Lower lobe of right lung (tissue), 2 donors: ENCODE results near the gene TRAF7. TPM values are rescaled to one million over a fixed set of nuclear protein-coding genes. Genes with fewer than 3 reads are reported as not detected.

Source experiments
- ATAC-seq, 2 donors: fragments of 200-7000 bp; cut with Tn5 transposase; one replicate each; pipeline ENCODE4 v1.9.1; 2020 to 2022; ENCODE audit warnings: mild to moderate bottlenecking in 2 of 2, moderate library complexity in 2 of 2
- DNase-seq: peaks from one replicate; pipeline ENCODE4 v3.0.0-alpha.2; 2020
- H3K27ac ChIP-seq: fragments of 200-600 bp; one replicate; pipeline ENCODE4 v1.8.0; 2022
- H3K27me3 ChIP-seq: fragments of 200-600 bp; one replicate; pipeline ENCODE4 v1.8.0; 2022; ENCODE audit warnings: low read depth
- H3K36me3 ChIP-seq: fragments of 200-600 bp; one replicate; pipeline ENCODE4 v1.8.0; 2022; ENCODE audit warnings: mild to moderate bottlenecking
- H3K4me1 ChIP-seq: fragments of 200-600 bp; one replicate; pipeline ENCODE4 v1.8.0; 2022
- H3K4me3 ChIP-seq: fragments of 200-600 bp; one replicate; pipeline ENCODE4 v1.8.0; 2022; ENCODE audit warnings: mild to moderate bottlenecking
- H3K9me3 ChIP-seq: fragments of 200-600 bp; one replicate; pipeline ENCODE4 v1.8.0; 2022
- intact Hi-C: fragments of 100-400 bp; cut with DNase I; formaldehyde crosslinking; loops from one replicate; pipeline ENCODE4 v1.11.0; 2022
- total RNA-seq: library from RNA; stranded (reverse); fragmentation: NEBNext Ultra II Directional; extraction: Animal tissue kit (Norgen Biotek cat#: 25700); gene quantifications from one replicate; pipeline ENCODE4 v1.2.1, GENCODE V29; 2021
- TF ChIP-seq, protein P1 (sequence below): fragments of 200-600 bp; IDR thresholded peaks from one replicate; pipeline ENCODE4 v1.8.0; 2022; ENCODE audit warnings: antibody characterized with exemption, mild to moderate bottlenecking
- donor health status: DM: no; HTN: yes; CAD: no; lungs with severe emphysema.

The TRAF7 gene
- total RNA-seq, 1 donor from 2014 or later: 61.9 TPM

GRCh38 chr16:2189252-2189893, 33.8 kb downstream of the TRAF7 start:
- Histone ChIP-seq H3K9me3 (no peaks in the 10 kb centered on the region), H3K27me3 (peaks cover 4% of the 10 kb centered on the region), H3K4me3 (no peak overlapping the region), H3K27ac (no peak overlapping the region), H3K36me3 (no peaks in the 10 kb centered on the region), H3K4me1 (no peaks in the 10 kb centered on the region)
- intact Hi-C loops: no loop called here
- DNase-seq: no peak
- TF ChIP-seq, protein P1, sequence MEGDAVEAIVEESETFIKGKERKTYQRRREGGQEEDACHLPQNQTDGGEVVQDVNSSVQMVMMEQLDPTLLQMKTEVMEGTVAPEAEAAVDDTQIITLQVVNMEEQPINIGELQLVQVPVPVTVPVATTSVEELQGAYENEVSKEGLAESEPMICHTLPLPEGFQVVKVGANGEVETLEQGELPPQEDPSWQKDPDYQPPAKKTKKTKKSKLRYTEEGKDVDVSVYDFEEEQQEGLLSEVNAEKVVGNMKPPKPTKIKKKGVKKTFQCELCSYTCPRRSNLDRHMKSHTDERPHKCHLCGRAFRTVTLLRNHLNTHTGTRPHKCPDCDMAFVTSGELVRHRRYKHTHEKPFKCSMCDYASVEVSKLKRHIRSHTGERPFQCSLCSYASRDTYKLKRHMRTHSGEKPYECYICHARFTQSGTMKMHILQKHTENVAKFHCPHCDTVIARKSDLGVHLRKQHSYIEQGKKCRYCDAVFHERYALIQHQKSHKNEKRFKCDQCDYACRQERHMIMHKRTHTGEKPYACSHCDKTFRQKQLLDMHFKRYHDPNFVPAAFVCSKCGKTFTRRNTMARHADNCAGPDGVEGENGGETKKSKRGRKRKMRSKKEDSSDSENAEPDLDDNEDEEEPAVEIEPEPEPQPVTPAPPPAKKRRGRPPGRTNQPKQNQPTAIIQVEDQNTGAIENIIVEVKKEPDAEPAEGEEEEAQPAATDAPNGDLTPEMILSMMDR: no peak
- no peak for ATAC-seq

DNA sequence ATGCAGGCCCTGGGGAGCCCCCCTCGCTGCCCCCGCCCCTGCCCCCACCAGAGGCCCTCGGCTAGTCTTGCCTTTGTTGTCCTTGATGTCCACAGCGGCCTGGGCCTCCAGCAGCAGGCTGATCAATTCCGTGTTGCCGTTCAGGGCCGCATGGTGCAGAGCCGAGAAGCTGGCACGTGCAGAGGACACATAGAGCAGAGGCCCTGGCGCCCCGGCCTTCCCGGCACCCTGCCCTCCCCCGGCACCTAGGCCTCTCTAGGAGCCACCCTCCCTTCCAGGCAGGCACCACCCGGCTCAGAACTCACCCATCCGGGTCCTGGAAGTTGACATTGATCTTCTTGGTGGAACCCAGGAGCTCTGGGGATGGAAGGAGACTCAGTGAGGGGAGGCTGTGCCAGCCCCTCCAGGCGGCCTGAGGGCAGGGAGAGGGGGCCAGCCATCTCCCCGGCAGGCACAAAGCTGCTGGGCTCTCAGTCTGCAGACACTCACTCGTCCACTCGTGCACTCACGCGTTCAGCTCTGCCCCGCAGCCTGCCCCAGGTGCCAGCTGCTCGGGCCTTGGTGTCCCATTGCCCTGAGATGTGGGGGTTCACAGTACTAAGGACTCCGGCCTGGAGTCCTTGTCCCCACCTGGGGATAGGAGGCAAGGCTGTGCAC, 34.5 kb downstream of the TRAF7 start:
- Histone ChIP-seq H3K36me3 (no peaks in the 10 kb centered on the region), H3K27ac (no peak overlapping the region), H3K9me3 (no peaks in the 10 kb centered on the region), H3K27me3 (peaks cover 12% of the 10 kb centered on the region), H3K4me3 (no peak overlapping the region), H3K4me1 (peaks cover 1% of the 10 kb centered on the region)
- ATAC-seq: no peak
- TF ChIP-seq, protein P1: no peak
- intact Hi-C loops: no loop called here
- DNase-seq: no peak

- Histone ChIP-seq H3K27me3 (peaks cover 19% of the 10 kb centered on the region), H3K36me3 (no peaks in the 10 kb centered on the region), H3K4me3 (no peak overlapping the region), H3K9me3 (no peaks in the 10 kb centered on the region), H3K4me1 (peaks cover 8% of the 10 kb centered on the region), H3K27ac (no peak overlapping the region)
- DNase-seq (no peak), ATAC-seq (no peak)
- TF ChIP-seq, protein P1: no peak
- intact Hi-C loops: no loop called here
These were observed 35.3 kb downstream of the TRAF7 start for GRCh38 chr16:2190659-2191445.

GRCh38 chr16:2191446-2191706, 35.8 kb downstream of the TRAF7 start:
- TF ChIP-seq, protein P1: no peak
- DNase-seq: no peak
- no peaks in the 10 kb centered on the region for H3K9me3 ChIP-seq
- H3K27ac ChIP-seq: no peak overlapping the region
- H3K4me1 ChIP-seq: peaks cover 10% of the 10 kb centered on the region
- no peaks in the 10 kb centered on the region for H3K36me3 ChIP-seq
- no peak for ATAC-seq
- H3K27me3 ChIP-seq: peaks cover 22% of the 10 kb centered on the region
- no peak overlapping the region for H3K4me3 ChIP-seq
- intact Hi-C loops: no loop called here

DNA sequence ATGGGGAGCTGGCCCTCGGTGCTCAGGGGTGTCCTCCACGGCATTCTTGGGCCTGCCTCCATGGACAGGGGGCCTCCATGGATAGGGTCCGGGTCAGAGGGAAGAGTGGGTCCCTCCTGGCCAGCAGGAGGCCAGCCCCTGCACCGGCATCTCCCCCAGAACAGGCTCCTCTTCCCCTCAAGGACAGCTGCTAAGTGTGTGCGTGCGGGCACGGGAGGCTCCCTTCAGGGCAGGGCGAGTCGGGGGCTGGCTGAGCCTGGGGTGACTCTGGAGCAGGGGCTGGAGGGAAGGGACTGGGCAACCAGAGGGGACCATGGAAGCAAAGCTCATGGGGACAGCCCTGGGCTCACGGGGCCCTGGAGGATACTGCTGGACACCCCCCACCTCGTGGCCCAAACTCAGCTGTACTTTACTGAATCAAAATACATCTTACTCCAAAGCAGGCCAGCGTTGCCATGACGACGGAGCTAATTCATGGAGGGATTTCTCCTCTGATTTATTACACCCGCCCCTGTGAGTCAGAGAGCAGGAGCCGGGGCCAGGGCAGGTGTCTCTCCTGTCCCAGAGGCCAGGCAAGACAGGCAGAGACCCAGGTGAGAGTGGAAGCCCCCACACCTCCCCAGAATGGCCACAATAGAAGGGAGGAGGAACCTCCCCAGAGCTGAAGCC, 38.7 kb downstream of the TRAF7 start:
- DNase-seq: no peak
- peaks cover 13% of the 10 kb centered on the region for H3K4me1 ChIP-seq
- H3K27me3 ChIP-seq: peaks cover 40% of the 10 kb centered on the region
- TF ChIP-seq, protein P1: no peak
- no peak overlapping the region for H3K27ac ChIP-seq
- no peaks in the 10 kb centered on the region for H3K9me3 ChIP-seq
- H3K36me3 ChIP-seq: no peaks in the 10 kb centered on the region
- intact Hi-C loops: no loop called here
- H3K4me3 ChIP-seq: no peak overlapping the region
- ATAC-seq: no peak
